ENCODE data around the gene AMMECR1L. TPM values are rescaled to one million over a fixed set of nuclear protein-coding genes. Genes with fewer than 3 reads are reported as not detected.
"Not testable (repeated sequence)": the region's sequence is repeated elsewhere in the genome, so short reads cannot be mapped to it uniquely, and the experiment has no call there.

Gene AMMECR1L
- 10 to 100 TPM; 23.4 to 24.0 TPM for total RNA-seq
- 8.7 TPM for polyA plus RNA-seq

DNA sequence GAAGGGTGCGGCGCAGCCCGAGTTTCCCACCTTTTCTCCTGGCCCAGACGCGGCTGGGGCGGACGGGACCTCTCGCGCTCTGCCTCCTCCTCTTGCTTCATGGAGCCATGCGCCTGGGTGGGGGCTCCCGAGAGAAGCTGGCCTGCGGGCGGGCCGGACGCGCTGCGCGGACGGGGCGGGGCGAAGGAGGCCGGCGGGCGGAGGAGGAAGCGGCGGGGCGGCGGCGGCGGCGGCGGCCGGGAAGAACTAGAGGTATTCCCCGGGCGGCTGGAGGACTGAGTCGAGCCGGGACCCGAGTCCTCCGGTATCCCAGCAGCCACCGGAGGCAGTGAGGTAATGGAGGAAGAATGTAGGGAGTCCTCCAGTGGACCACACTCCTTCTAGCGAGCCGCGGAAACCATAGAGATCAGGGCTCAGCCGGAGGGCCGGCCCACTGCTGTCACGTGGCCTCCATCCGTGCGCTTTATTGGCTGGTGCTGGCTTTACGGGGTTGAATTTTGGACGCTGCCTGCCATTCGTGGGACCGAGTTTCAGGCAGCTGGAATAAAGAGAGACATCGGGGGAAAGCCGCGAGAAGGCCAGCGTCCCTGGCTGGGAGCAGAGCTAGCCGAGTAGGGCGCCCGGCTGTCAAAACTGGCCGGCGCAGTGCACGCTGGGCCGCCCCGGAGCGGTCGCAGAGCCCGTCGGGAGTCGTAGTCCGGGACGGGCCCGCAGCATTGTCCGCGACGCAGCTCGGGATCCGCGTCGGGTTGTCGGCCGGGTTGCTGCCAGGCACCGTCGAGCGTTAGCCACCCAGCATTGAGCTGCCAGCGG lies at the start of gene AMMECR1L:
AMMECR1L (minus strand) TSS at position 177 of the 813 bp plus-strand sequence. CDS start 11,722 bp downstream, outside the sequence.
- POLR2A ChIA-PET = interaction anchor here (1.4 kb wide), 1 partner anchor 75 kb away, joined by 3 read pairs; the partner anchor contains the start of gene WDR33
- H3K9me3 Mint-ChIP-seq, CTCF ChIA-PET: not testable (repeated sequence)

DNA sequence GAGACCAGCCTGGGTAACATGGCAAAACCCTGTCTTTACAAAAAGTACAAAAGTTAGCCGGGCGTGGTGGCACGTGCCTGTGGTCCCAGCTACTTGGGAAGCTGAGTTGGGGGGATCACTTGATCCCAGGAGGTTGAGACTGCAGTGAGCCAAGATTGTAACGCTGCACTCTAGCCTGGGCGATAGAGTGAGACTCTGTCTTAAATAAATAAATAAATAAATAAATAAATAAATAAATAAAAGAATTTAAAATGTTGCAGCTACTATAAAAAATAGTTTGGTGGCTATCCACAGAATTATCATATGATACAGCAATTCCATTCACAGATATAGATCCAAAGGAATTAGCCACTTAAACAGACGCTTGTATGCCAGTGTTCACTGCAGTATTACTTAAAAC lies 49.6 kb upstream of the AMMECR1L start:
- Mint-ChIP-seq H3K27me3 (no peaks in the 10 kb centered on the region), H3K4me3 (no peak overlapping the region), H3K4me1 (no peaks in the 10 kb centered on the region), H3K36me3 (peaks cover 0 to 1% (median under 1%) of the 10 kb centered on the region in 3 donors), H3K9me3 (no peaks in the 10 kb centered on the region), H3K27ac (no peak overlapping the region)
- Histone ChIP-seq H3K9me3 (ENCODE audit: low read length) (no peaks in the 10 kb centered on the region), H3K4me3 (ENCODE audit: low read length) (no peak overlapping the region), H3K4me1 (ENCODE audit: insufficient read depth, low read length) (no peaks in the 10 kb centered on the region), H3K27me3 (ENCODE audit: insufficient read depth, low read length, poor library complexity, severe bottlenecking) (no peaks in the 10 kb centered on the region), H3K36me3 (ENCODE audit: insufficient read depth, low read length) (no peaks in the 10 kb centered on the region), H3K27ac (ENCODE audit: low read depth, low read length) (no peak overlapping the region)
- POLR2A ChIA-PET = no interaction called here
- no peak for DNase-seq
- CTCF ChIA-PET = no interaction called here

More for the DNA sequence above, at the start of gene AMMECR1L:
- not testable (repeated sequence) for H3K27me3 Mint-ChIP-seq; H3K27me3 ChIP-seq (ENCODE audit: insufficient read depth, low read length, poor library complexity, severe bottlenecking); H3K9me3 ChIP-seq (ENCODE audit: low read length); H3K36me3 ChIP-seq (ENCODE audit: insufficient read depth, low read length)
- H3K27ac Mint-ChIP-seq = peak within 1 kb of the TSS; percentile 81 to 100 (median 94)
- H3K4me3 Mint-ChIP-seq = peak within 1 kb of the TSS; percentile 87 to 98 (median 91)
- peaks cover 44 to 57% (median 44%) of the 10 kb centered on the region in 3 donors for H3K4me1 Mint-ChIP-seq
- peaks cover 0 to 34% (median 0%) of the 10 kb centered on the region in 3 donors for H3K36me3 Mint-ChIP-seq
- Histone ChIP-seq H3K4me1 (ENCODE audit: insufficient read depth, low read length) (peaks cover 28% of the 10 kb centered on the region), H3K27ac (ENCODE audit: low read depth, low read length) (peak within 1 kb of the TSS; percentile 35), H3K4me3 (ENCODE audit: low read length) (peak within 1 kb of the TSS; percentile 52)
- DNase-seq = peak; percentile 62 to 86 (median 82)

DNA sequence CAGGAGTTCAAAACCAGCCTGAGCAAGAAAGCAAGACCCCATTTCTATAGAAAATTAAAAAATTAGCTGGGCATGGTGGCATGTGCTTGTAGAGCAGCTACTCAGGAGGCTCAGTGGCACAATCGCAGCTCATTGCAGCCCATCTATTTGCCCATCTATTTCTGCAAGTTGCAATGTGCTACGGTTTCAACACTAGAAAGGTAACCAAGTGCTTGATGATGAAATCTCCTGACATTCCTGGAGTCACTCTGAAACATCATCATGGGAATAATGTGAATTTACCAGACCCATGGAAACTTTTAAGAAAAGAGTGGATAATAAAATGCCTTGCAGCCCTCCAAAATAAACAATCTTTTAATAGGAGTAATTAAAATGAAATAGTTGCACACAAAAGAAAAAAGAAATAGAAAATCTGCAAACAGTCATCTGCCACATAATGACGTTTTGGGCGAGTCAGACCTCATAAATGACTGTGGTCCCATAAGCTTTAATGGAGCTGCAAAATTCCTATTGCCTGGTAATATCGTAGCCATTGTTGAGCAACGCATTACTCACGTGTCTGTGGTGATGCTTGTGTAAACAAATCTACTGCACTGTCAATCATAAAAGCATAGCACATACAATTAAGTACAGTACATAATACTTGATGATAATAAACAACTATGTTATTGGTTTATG lies 46.6 kb upstream of the AMMECR1L start:
- Histone ChIP-seq H3K27me3 (ENCODE audit: insufficient read depth, low read length, poor library complexity, severe bottlenecking) (no peaks in the 10 kb centered on the region), H3K4me1 (ENCODE audit: insufficient read depth, low read length) (no peaks in the 10 kb centered on the region), H3K9me3 (ENCODE audit: low read length) (no peaks in the 10 kb centered on the region), H3K4me3 (ENCODE audit: low read length) (no peak overlapping the region), H3K36me3 (ENCODE audit: insufficient read depth, low read length) (no peaks in the 10 kb centered on the region), H3K27ac (ENCODE audit: low read depth, low read length) (no peak overlapping the region)
- no peak overlapping the region for H3K4me3 Mint-ChIP-seq
- CTCF ChIA-PET = no interaction called here
- H3K36me3 Mint-ChIP-seq = no peaks in the 10 kb centered on the region
- H3K27me3 Mint-ChIP-seq = peaks cover 0 to 2% of the 10 kb centered on the region in 2 donors
- H3K27ac Mint-ChIP-seq = no peak overlapping the region
- H3K9me3 Mint-ChIP-seq = no peaks in the 10 kb centered on the region
- POLR2A ChIA-PET = no interaction called here
- H3K4me1 Mint-ChIP-seq = no peaks in the 10 kb centered on the region
- no peak for DNase-seq

DNA sequence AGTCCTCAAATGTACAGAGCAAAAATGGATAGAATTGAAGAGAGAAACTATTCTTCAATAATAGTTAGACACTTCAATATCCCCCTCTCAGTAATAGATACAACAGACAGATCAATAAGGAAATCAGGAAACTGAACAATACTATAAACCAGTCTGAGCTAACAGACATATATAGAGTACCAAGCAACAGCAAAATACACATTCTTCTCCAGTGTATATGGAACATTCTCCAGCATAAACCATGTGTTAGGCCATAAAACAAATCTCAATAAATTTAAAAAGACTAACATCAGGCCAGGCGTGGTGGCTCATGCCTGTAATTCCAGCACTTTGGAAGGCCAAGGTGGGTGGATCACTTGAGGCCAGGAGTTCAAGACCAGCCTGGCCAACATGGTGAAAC lies 43.7 kb upstream of the AMMECR1L start:
- Histone ChIP-seq H3K4me1 (ENCODE audit: insufficient read depth, low read length) (no peaks in the 10 kb centered on the region), H3K27ac (ENCODE audit: low read depth, low read length) (no peak overlapping the region), H3K9me3 (ENCODE audit: low read length) (no peaks in the 10 kb centered on the region), H3K27me3 (ENCODE audit: insufficient read depth, low read length, poor library complexity, severe bottlenecking) (no peaks in the 10 kb centered on the region), H3K4me3 (ENCODE audit: low read length) (no peak overlapping the region), H3K36me3 (ENCODE audit: insufficient read depth, low read length) (no peaks in the 10 kb centered on the region)
- Mint-ChIP-seq H3K27me3 (peaks cover 3 to 7% of the 10 kb centered on the region in 2 donors), H3K4me3 (no peak overlapping the region), H3K9me3 (no peaks in the 10 kb centered on the region), H3K27ac (no peak overlapping the region), H3K36me3 (no peaks in the 10 kb centered on the region), H3K4me1 (no peaks in the 10 kb centered on the region)
- ChIA-PET CTCF (no interaction called here), POLR2A (no interaction called here)
- no peak for DNase-seq

DNA sequence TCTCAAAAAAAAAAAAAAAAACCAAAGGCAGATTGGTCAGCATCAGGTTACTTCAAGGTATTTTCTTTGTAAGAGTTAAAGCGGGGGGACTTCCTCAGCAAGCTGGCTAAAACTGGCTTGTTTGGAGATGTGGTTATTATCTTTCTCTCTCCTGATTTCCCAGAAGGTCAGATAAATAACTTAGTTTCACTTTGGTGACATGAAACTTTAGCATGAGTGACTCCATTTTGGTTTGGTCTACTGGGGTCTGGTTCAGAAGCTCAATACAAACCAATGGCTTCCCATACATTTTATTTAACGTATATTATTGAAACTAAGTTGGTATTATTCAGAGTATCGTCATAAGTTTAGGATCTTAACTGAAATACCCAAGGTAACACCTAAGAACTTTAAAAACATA lies 41.6 kb upstream of the AMMECR1L start:
- ChIA-PET CTCF (no interaction called here), POLR2A (no interaction called here)
- no peak for DNase-seq

DNA sequence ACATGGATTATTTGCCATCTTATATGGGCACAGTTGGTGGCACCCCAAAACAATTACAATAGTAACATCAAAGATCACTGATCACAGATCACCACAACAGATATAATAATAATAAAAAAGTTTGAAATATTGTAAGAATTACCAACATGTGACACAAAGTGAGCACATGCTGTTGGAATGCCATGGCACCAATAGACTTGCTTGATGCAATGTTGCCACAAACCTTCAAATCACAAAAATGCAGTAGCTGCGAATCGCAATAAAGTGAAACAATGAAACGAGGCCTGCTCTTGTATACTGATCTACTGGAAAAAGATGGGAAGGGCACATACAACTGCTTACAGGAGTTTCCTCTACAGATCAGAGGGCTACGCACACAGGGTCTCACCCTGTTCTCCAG lies 32.2 kb upstream of the AMMECR1L start:
- H3K27ac Mint-ChIP-seq = no peak overlapping the region
- H3K36me3 Mint-ChIP-seq = no peaks in the 10 kb centered on the region
- no peak overlapping the region for H3K4me3 ChIP-seq (ENCODE audit: low read length)
- H3K36me3 ChIP-seq (ENCODE audit: insufficient read depth, low read length) = no peaks in the 10 kb centered on the region
- ChIA-PET CTCF (interaction anchor here (1.3 kb wide), 1 partner anchor 9 kb away, joined by 3 read pairs; no protein-coding TSS in a partner anchor), POLR2A (no interaction called here)
- H3K4me1 Mint-ChIP-seq = no peaks in the 10 kb centered on the region
- no peaks in the 10 kb centered on the region for H3K9me3 ChIP-seq (ENCODE audit: low read length)
- no peaks in the 10 kb centered on the region for H3K9me3 Mint-ChIP-seq
- H3K27me3 Mint-ChIP-seq = peaks cover 0 to 8% of the 10 kb centered on the region in 2 donors
- no peak for DNase-seq
- no peak overlapping the region for H3K27ac ChIP-seq (ENCODE audit: low read depth, low read length)
- H3K27me3 ChIP-seq (ENCODE audit: insufficient read depth, low read length, poor library complexity, severe bottlenecking) = no peaks in the 10 kb centered on the region
- no peak overlapping the region for H3K4me3 Mint-ChIP-seq
- no peaks in the 10 kb centered on the region for H3K4me1 ChIP-seq (ENCODE audit: insufficient read depth, low read length)

More for the DNA sequence above, 41.6 kb upstream of the AMMECR1L start:
- H3K9me3 ChIP-seq (ENCODE audit: low read length) = no peaks in the 10 kb centered on the region
- no peaks in the 10 kb centered on the region for H3K36me3 ChIP-seq (ENCODE audit: insufficient read depth, low read length)
- no peaks in the 10 kb centered on the region for H3K4me1 ChIP-seq (ENCODE audit: insufficient read depth, low read length)
- H3K4me1 Mint-ChIP-seq = no peaks in the 10 kb centered on the region
- H3K27me3 Mint-ChIP-seq = peaks cover 7 to 11% of the 10 kb centered on the region in 2 donors
- H3K36me3 Mint-ChIP-seq = no peaks in the 10 kb centered on the region
- H3K27me3 ChIP-seq (ENCODE audit: insufficient read depth, low read length, poor library complexity, severe bottlenecking) = no peaks in the 10 kb centered on the region
- H3K9me3 Mint-ChIP-seq = no peaks in the 10 kb centered on the region
- no peak overlapping the region for H3K4me3 ChIP-seq (ENCODE audit: low read length)
- no peak overlapping the region for H3K27ac ChIP-seq (ENCODE audit: low read depth, low read length)
- peak overlapping the region in 1 of 8 donors; percentile 16 for H3K27ac Mint-ChIP-seq
- no peak overlapping the region for H3K4me3 Mint-ChIP-seq

DNA sequence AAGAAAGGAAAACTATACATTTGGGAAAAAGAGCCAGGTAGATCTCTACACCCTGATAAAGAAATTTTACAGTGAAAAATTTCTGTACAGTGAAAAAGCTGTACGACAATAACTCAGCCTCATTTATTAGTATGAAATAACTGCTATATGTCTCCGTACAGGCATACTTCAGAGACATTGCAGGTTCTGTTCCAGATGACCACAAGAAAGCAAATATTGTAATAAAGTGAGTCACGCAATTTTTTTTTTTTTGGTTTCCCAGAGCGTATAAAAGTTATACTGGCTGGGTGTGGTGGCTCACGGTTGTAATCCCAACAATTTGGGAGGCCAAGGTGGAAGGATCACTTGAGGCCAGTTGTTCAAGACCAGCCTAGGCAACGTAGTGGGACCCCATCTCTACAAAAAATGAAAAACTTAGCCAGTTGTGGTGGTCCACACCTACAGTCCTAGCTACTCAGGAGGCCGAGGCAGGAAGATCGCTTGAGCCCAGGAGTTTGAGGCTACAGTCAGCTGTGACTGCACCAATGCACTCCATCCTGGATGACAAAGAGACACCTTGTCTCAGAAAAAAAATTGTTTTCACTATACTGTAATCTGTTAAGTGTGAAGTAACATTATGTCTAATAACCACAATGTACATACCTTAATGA lies 28.2 kb upstream of the AMMECR1L start:
- Mint-ChIP-seq H3K9me3 (peaks cover 0 to 2% (median 0%) of the 10 kb centered on the region in 5 donors), H3K4me3 (no peak overlapping the region), H3K36me3 (no peaks in the 10 kb centered on the region), H3K4me1 (no peaks in the 10 kb centered on the region), H3K27ac (peak overlapping the region in 1 of 8 donors; percentile 22), H3K27me3 (peaks cover 0 to 5% of the 10 kb centered on the region in 2 donors)
- H3K36me3 ChIP-seq (ENCODE audit: insufficient read depth, low read length) = no peaks in the 10 kb centered on the region
- H3K27me3 ChIP-seq (ENCODE audit: insufficient read depth, low read length, poor library complexity, severe bottlenecking) = no peaks in the 10 kb centered on the region
- CTCF ChIA-PET = no interaction called here
- POLR2A ChIA-PET = no interaction called here
- no peaks in the 10 kb centered on the region for H3K9me3 ChIP-seq (ENCODE audit: low read length)
- no peak overlapping the region for H3K4me3 ChIP-seq (ENCODE audit: low read length)
- DNase-seq = no peak
- H3K27ac ChIP-seq (ENCODE audit: low read depth, low read length) = no peak overlapping the region
- H3K4me1 ChIP-seq (ENCODE audit: insufficient read depth, low read length) = no peaks in the 10 kb centered on the region

DNA sequence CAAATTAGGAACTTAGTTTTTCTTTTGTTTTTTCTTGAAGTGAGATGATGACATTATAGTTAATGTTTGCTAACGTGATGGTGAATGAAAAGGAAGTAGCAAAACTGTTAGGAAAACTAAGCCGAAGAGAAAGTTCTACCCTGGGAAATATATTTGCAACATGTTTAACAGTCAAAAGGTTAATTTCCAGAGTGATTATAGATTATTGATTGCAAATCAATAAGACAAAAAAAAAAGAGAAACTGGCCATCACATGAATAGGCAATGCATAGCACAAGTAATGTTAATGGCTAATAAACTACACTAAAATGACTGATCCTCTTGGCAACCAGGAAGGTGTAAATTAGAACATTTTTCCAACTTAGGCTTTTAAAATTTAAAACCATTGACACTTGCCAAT lies 26.0 kb upstream of the AMMECR1L start:
- CTCF ChIA-PET = no interaction called here
- H3K4me3 Mint-ChIP-seq = no peak overlapping the region
- DNase-seq = no peak
- H3K4me1 Mint-ChIP-seq = no peaks in the 10 kb centered on the region
- no peak overlapping the region for H3K4me3 ChIP-seq (ENCODE audit: low read length)
- POLR2A ChIA-PET = no interaction called here
- H3K9me3 ChIP-seq (ENCODE audit: low read length) = no peaks in the 10 kb centered on the region
- no peaks in the 10 kb centered on the region for H3K36me3 Mint-ChIP-seq
- no peak overlapping the region for H3K27ac Mint-ChIP-seq
- no peaks in the 10 kb centered on the region for H3K4me1 ChIP-seq (ENCODE audit: insufficient read depth, low read length)
- no peak overlapping the region for H3K27ac ChIP-seq (ENCODE audit: low read depth, low read length)
- H3K27me3 Mint-ChIP-seq = peaks cover 0 to 11% of the 10 kb centered on the region in 2 donors
- no peaks in the 10 kb centered on the region for H3K36me3 ChIP-seq (ENCODE audit: insufficient read depth, low read length)
- H3K9me3 Mint-ChIP-seq = peaks cover 0 to 2% (median 0%) of the 10 kb centered on the region in 5 donors
- no peaks in the 10 kb centered on the region for H3K27me3 ChIP-seq (ENCODE audit: insufficient read depth, low read length, poor library complexity, severe bottlenecking)

All from CD8-positive, alpha-beta memory T cell (primary cell).